DOHH2 (cell line): Measurements from ENCODE around the gene SARM1.

Experiments used
- H3F3A ChIP-seq: fragments of 200-600 bp; sonication (generic), shearing (Covaris generic); 2 replicates; pipeline ENCODE4 v1.6.0; 2016; ENCODE audit warnings: antibody characterized with exemption, mild to moderate bottlenecking; ENCODE audit not compliant: control insufficient read depth, insufficient read depth
- H3K27ac ChIP-seq: fragments of 200-600 bp; sonication (generic); 2 replicates; pipeline ENCODE4 v1.5.1; 2014; ENCODE audit warnings: low read depth, mild to moderate bottlenecking, low read length, moderate library complexity
- H3K27me3 ChIP-seq: fragments of 200-600 bp; sonication (generic); 2 replicates; pipeline ENCODE4 v1.6.1; 2014; ENCODE audit warnings: mild to moderate bottlenecking, low read length, mixed read lengths; ENCODE audit not compliant: control insufficient read depth
- H3K36me3 ChIP-seq: fragments of 200-600 bp; sonication (generic); 2 replicates; pipeline ENCODE4 v1.6.1; 2014; ENCODE audit warnings: mild to moderate bottlenecking, low read length, moderate library complexity, mixed read lengths; ENCODE audit not compliant: control insufficient read depth
- H3K4me1 ChIP-seq: fragments of 200-600 bp; sonication (generic); 2 replicates; pipeline ENCODE4 v1.6.1; 2014; ENCODE audit warnings: mild to moderate bottlenecking, low read length, mixed read lengths; ENCODE audit not compliant: control insufficient read depth
- H3K4me2 ChIP-seq: fragments of 200-600 bp; sonication (generic); 2 replicates; pipeline ENCODE4 v1.6.0; 2014; ENCODE audit warnings: mild to moderate bottlenecking, low read length, moderate library complexity
- H3K4me3 ChIP-seq: fragments of 200-600 bp; sonication (generic); 2 replicates; pipeline ENCODE4 v1.5.1; 2014; ENCODE audit warnings: mild to moderate bottlenecking, low read length, mixed read lengths
- H3K79me2 ChIP-seq: fragments of 200-600 bp; sonication (generic); 2 replicates; pipeline ENCODE4 v1.6.1; 2014; ENCODE audit warnings: mild to moderate bottlenecking, low read length, mixed read lengths; ENCODE audit not compliant: control insufficient read depth
- H3K9me2 ChIP-seq: fragments of 200-600 bp; sonication (generic); replicated peaks from 2 replicates; pipeline ENCODE4 v1.6.1; 2014; ENCODE audit warnings: mild to moderate bottlenecking, low read length, mixed read lengths; ENCODE audit not compliant: control insufficient read depth
- H3K9me3 ChIP-seq: fragments of 200-600 bp; sonication (generic); 2 replicates; pipeline ENCODE4 v1.6.1; 2014; ENCODE audit warnings: antibody characterized with exemption, low read length, mixed read lengths; ENCODE audit not compliant: control insufficient read depth, insufficient read depth
- H4K20me1 ChIP-seq: fragments of 200-600 bp; sonication (generic); 2 replicates; pipeline ENCODE4 v1.6.0; 2014; ENCODE audit warnings: low read depth, mild to moderate bottlenecking, antibody characterized with exemption, low read length, moderate library complexity; ENCODE audit not compliant: control insufficient read depth, insufficient read depth
- EZH2phosphoT487 ChIP-seq: fragments of 200-600 bp; sonication (generic); IDR thresholded peaks from 2 replicates; pipeline ENCODE4 v1.6.1; 2017; ENCODE audit warnings: borderline replicate concordance, mild to moderate bottlenecking, antibody characterized with exemption, low read length, moderate library complexity, mixed read lengths
- TF ChIP-seq, protein P1 (sequence below): fragments of 200-600 bp; sonication (generic); IDR thresholded peaks from one replicate; pipeline ENCODE4 v1.5.1; 2014; ENCODE audit warnings: antibody characterized with exemption, mild to moderate bottlenecking, low read depth, low read length; ENCODE audit not compliant: poor library complexity, severe bottlenecking

Gene SARM1

GRCh38 chr17:28385037-28385400, 13.5 kb downstream of the SARM1 start:
- H3K36me3 ChIP-seq: peaks cover 2% of the 10 kb centered on the region; the same call in 1 of the 2 replicates
- no peak overlapping the region for H3K4me2 ChIP-seq
- H3K9me2 ChIP-seq: no peaks in the 10 kb centered on the region
- TF ChIP-seq EZH2phosphoT487: no peak
- TF ChIP-seq, protein P1, sequence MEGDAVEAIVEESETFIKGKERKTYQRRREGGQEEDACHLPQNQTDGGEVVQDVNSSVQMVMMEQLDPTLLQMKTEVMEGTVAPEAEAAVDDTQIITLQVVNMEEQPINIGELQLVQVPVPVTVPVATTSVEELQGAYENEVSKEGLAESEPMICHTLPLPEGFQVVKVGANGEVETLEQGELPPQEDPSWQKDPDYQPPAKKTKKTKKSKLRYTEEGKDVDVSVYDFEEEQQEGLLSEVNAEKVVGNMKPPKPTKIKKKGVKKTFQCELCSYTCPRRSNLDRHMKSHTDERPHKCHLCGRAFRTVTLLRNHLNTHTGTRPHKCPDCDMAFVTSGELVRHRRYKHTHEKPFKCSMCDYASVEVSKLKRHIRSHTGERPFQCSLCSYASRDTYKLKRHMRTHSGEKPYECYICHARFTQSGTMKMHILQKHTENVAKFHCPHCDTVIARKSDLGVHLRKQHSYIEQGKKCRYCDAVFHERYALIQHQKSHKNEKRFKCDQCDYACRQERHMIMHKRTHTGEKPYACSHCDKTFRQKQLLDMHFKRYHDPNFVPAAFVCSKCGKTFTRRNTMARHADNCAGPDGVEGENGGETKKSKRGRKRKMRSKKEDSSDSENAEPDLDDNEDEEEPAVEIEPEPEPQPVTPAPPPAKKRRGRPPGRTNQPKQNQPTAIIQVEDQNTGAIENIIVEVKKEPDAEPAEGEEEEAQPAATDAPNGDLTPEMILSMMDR: no peak
- no peak overlapping the region for H3K4me3 ChIP-seq
- no peaks in the 10 kb centered on the region for H4K20me1 ChIP-seq
- no peaks in the 10 kb centered on the region for H3K79me2 ChIP-seq
- H3F3A ChIP-seq: no peaks in the 10 kb centered on the region
- H3K27me3 ChIP-seq: no peaks in the 10 kb centered on the region
- H3K9me3 ChIP-seq: no peaks in the 10 kb centered on the region
- no peak overlapping the region for H3K27ac ChIP-seq
- no peaks in the 10 kb centered on the region for H3K4me1 ChIP-seq

DNA sequence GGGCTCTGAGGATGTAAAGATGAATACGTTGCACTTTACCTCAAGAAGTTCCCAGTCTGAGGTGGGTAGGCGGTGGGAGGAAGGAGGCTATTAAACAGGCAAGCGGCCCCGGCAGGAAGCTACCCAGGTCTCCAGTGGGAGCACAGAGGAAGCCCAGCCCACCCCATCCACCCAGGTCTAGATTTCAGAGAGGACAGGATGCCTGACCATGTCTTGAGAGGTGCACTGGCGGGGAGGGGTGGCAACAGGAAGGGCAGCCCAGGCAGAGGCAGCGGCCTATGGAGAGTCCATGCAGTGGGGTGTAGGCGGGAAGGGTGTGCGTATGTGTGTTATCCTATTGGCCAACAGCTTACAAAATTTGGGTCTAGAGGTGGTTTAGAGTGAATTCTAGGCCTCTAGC, 13.9 kb downstream of the SARM1 start:
- Histone ChIP-seq H3K27ac (no peak overlapping the region), H3K27me3 (no peaks in the 10 kb centered on the region), H4K20me1 (no peaks in the 10 kb centered on the region), H3K79me2 (no peaks in the 10 kb centered on the region), H3F3A (no peaks in the 10 kb centered on the region), H3K9me3 (no peaks in the 10 kb centered on the region), H3K9me2 (no peaks in the 10 kb centered on the region), H3K4me2 (no peak overlapping the region), H3K4me1 (no peaks in the 10 kb centered on the region), H3K36me3 (peaks cover 3% of the 10 kb centered on the region; the same call in 1 of the 2 replicates), H3K4me3 (no peak overlapping the region)
- no peak for TF ChIP-seq EZH2phosphoT487
- TF ChIP-seq, protein P1: no peak

GRCh38 chr17:28386391-28386790, 14.9 kb downstream of the SARM1 start:
- no peak for TF ChIP-seq EZH2phosphoT487
- TF ChIP-seq, protein P1: no peak
- Histone ChIP-seq H3K27ac (no peak overlapping the region), H3K4me1 (no peaks in the 10 kb centered on the region), H3K4me2 (no peak overlapping the region), H3K9me3 (no peaks in the 10 kb centered on the region), H3K36me3 (peaks cover 5% of the 10 kb centered on the region; the same call in 1 of the 2 replicates), H3K27me3 (no peaks in the 10 kb centered on the region), H3K9me2 (no peaks in the 10 kb centered on the region), H3K4me3 (no peak overlapping the region), H4K20me1 (no peaks in the 10 kb centered on the region), H3F3A (no peaks in the 10 kb centered on the region), H3K79me2 (no peaks in the 10 kb centered on the region)
